Fibroblast of mammary gland (primary cell): ENCODE results near the gene TTC28.
A peak's percentile ranks its signal among the peaks of the same experiment; 100 is the strongest.

Experiments used
- DNase-seq: peaks from one replicate; pipeline ENCODE4 v3.0.0-alpha.2; 2010; ENCODE audit warnings: low read depth
- H3K4me3 ChIP-seq: 2 replicates; pipeline ENCODE4 v1.5.1; 2011; ENCODE audit warnings: low read depth, mild to moderate bottlenecking, low read length, moderate library complexity; ENCODE audit not compliant: control insufficient read depth
- CTCF ChIP-seq: conservative IDR thresholded peaks from 2 replicates; pipeline ENCODE4 v1.5.1; 2011; ENCODE audit warnings: low read depth, low read length, inconsistent platforms; ENCODE audit not compliant: control insufficient read depth, insufficient read depth

TTC28 gene

GRCh38 chr22:28589102-28589750, 90.4 kb downstream of the TTC28 start:
- no peak overlapping the region for H3K4me3 ChIP-seq
- DNase-seq, result no peak
- TF ChIP-seq CTCF, result no peak

GRCh38 chr22:28585324-28585723, 94.3 kb downstream of the TTC28 start:
- no peak overlapping the region for H3K4me3 ChIP-seq
- no peak for TF ChIP-seq CTCF
- no peak for DNase-seq

- TF ChIP-seq CTCF, result no peak
- H3K4me3 ChIP-seq, result no peak overlapping the region
- peak; percentile 93 for DNase-seq
Observed at GRCh38 chr22:28582806-28583205, 96.8 kb downstream of the TTC28 start.

- no peak for DNase-seq
- TF ChIP-seq CTCF, result no peak
Observed at GRCh38 chr22:28581016-28581415, 98.6 kb downstream of the TTC28 start.

GRCh38 chr22:28576162-28576561, 103.5 kb downstream of the TTC28 start:
- no peak for TF ChIP-seq CTCF
- no peak overlapping the region for H3K4me3 ChIP-seq

More at GRCh38 chr22:28581016-28581415, 98.6 kb downstream of the TTC28 start:
- no peak overlapping the region for H3K4me3 ChIP-seq

GRCh38 chr22:28574159-28574788, 105.4 kb downstream of the TTC28 start:
- TF ChIP-seq CTCF, result no peak
- no peak for DNase-seq
- no peak overlapping the region for H3K4me3 ChIP-seq

More at GRCh38 chr22:28576162-28576561, 103.5 kb downstream of the TTC28 start:
- DNase-seq, result no peak
